Activated CD4-positive, alpha-beta memory T cell treated with anti-CD3 and anti-CD28 coated beads for 36 hours (primary cell): ENCODE results near the gene SNX1. TPM values are rescaled to one million over a fixed set of nuclear protein-coding genes. Genes with fewer than 3 reads are reported as not detected.
"Not testable (repeated sequence)": the region's sequence is repeated elsewhere in the genome, so short reads cannot be mapped to it uniquely, and the experiment has no call there.

Source experiments
- CTCF ChIA-PET: fragments of 350-600 bp; sonication (Branson Sonifier 250); formaldehyde crosslinking; loops from one replicate; lab custom pipeline; 2021; ENCODE audit warnings: antibody characterized with exemption, inconsistent platforms; lab: Charles Lee
- POLR2A ChIA-PET: fragments of 350-600 bp; sonication (Branson Sonifier 250); formaldehyde crosslinking; loops from one replicate; lab custom pipeline; 2021; ENCODE audit warnings: antibody characterized with exemption; lab: Charles Lee
- DNase-seq: peaks from one replicate; pipeline ENCODE4 v3.0.0-alpha.2; 2020
- H3K27ac Mint-ChIP-seq: one replicate; pipeline ENCODE4 v1.8.0; 2021; ENCODE audit warnings: mixed read lengths
- H3K27me3 Mint-ChIP-seq: one replicate; pipeline ENCODE4 v1.8.0; 2021; ENCODE audit warnings: mixed read lengths
- H3K36me3 Mint-ChIP-seq: one replicate; pipeline ENCODE4 v1.8.0; 2021; ENCODE audit warnings: mixed read lengths
- H3K4me1 Mint-ChIP-seq: one replicate; pipeline ENCODE4 v1.8.0; 2021; ENCODE audit warnings: low read depth, mixed read lengths
- H3K4me3 Mint-ChIP-seq: one replicate; pipeline ENCODE4 v1.8.0; 2021; ENCODE audit warnings: mild to moderate bottlenecking, mixed read lengths
- H3K9me3 Mint-ChIP-seq: one replicate; pipeline ENCODE4 v1.8.0; 2021; ENCODE audit warnings: mixed read lengths
- intact Hi-C: fragments of 100-400 bp; cut with micrococcal nuclease; formaldehyde crosslinking; loops from one replicate; pipeline ENCODE4 v1.15.1; 2023
- total RNA-seq, 2 experiments: library from RNA; stranded (reverse); gene quantifications; one replicate each; pipeline ENCODE4 v1.2.3, GENCODE V29; 2021

The SNX1 gene, protein sequence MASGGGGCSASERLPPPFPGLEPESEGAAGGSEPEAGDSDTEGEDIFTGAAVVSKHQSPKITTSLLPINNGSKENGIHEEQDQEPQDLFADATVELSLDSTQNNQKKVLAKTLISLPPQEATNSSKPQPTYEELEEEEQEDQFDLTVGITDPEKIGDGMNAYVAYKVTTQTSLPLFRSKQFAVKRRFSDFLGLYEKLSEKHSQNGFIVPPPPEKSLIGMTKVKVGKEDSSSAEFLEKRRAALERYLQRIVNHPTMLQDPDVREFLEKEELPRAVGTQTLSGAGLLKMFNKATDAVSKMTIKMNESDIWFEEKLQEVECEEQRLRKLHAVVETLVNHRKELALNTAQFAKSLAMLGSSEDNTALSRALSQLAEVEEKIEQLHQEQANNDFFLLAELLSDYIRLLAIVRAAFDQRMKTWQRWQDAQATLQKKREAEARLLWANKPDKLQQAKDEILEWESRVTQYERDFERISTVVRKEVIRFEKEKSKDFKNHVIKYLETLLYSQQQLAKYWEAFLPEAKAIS
- 100 to 1,000 TPM in 1 of 2 experiments, 10 to 100 TPM in 1; 99.3 to 102 TPM for total RNA-seq

GRCh38 chr15:64095795-64096667 is at the start of gene SNX1:
Gene SNX1, plus strand, starts transcription at chr15:64095982. Its CDS starts 32 bp downstream, at chr15:64096014.
- no peaks in the 10 kb centered on the region for H3K9me3 Mint-ChIP-seq
- peak within 1 kb of the TSS; percentile 97 for H3K27ac Mint-ChIP-seq
- H3K36me3 Mint-ChIP-seq = peaks cover 7% of the 10 kb centered on the region
- peak within 1 kb of the TSS; percentile 99 for H3K4me3 Mint-ChIP-seq
- DNase-seq = peak; percentile 99
- H3K4me1 Mint-ChIP-seq = peaks cover 60% of the 10 kb centered on the region
- intact Hi-C loops = loop anchor here (1.0 to 10.0 kb wide), 9 partner anchors 67 to 911 kb away; partner anchors contain the start of genes PCLAF, PPIB, RAB8B and TRIP4
- H3K27me3 Mint-ChIP-seq = no peaks in the 10 kb centered on the region
- ChIA-PET POLR2A (interaction anchor here (0.5 to 1.3 kb wide), 2 partner anchors 16 to 67 kb away, joined by 3 read pairs; no protein-coding TSS in a partner anchor), CTCF (interaction anchor here (0.5 to 1.4 kb wide), 3 partner anchors 10 to 68 kb away, joined by 3 to 7 read pairs (median 3); no protein-coding TSS in a partner anchor)

DNA sequence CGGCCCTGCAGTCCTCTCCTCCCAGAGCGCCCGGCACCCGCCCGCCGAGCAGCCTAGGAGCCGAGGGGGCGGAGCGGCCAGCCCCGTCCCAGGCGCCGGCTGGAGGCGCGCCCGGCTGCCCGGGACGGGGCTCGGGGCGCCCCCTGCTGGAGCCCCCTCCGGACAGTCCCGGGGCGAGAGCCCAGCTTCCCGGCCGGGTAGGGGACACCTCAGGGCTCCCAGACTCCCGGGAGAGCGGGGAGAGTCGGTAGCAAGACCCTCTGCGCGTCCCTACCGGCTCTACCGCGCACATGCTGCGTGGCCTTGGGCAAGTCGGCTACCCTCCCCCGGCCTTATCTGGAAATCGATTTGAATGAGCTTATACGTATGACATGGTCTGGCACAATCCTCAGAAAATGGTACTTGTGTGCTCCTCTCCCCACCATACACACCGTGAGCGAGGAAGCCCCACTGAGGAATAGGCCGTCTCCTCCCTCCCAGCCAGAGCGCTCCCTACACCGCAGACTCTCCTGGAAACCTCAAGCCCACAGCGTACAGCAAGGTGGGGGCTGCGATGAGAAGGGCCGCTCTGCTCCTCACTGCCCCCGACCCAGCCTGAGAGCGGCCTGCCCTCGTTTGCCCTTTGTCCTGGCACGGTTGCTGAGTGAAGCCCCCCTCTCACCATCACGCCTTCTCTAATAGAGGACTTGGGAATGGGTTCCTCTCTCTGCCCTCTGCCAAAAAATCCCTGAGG is 49.2 kb upstream of the SNX1 start, which contains the start of gene DAPK2:
Gene DAPK2 (minus strand): TSS at position 65 of the 733 bp plus-strand sequence. CDS start 6,224 bp downstream, outside the sequence.
- DNase-seq = peak; percentile 75
- intact Hi-C loops = loop anchor here (1.0 to 10.0 kb wide), 6 partner anchors 37 to 294 kb away; partner anchors contain the start of gene HERC1
- no peak within 1 kb of the TSS for H3K27ac Mint-ChIP-seq
- H3K9me3 Mint-ChIP-seq = no peaks in the 10 kb centered on the region
- H3K36me3 Mint-ChIP-seq = no peaks in the 10 kb centered on the region
- H3K4me3 Mint-ChIP-seq = peak within 1 kb of the TSS; percentile 53
- H3K4me1 Mint-ChIP-seq = peaks cover 4% of the 10 kb centered on the region
- H3K27me3 Mint-ChIP-seq = peaks cover 17% of the 10 kb centered on the region
- ChIA-PET POLR2A (interaction anchor here (1.3 to 1.9 kb wide), 3 partner anchors 37 to 101 kb away, joined by 4 to 6 read pairs (median 5); no protein-coding TSS in a partner anchor), CTCF (interaction anchor here (0.6 to 10.7 kb wide), 69 partner anchors 9 to 604 kb away, joined by 3 to 160 read pairs (median 4); no protein-coding TSS in a partner anchor)

DNA sequence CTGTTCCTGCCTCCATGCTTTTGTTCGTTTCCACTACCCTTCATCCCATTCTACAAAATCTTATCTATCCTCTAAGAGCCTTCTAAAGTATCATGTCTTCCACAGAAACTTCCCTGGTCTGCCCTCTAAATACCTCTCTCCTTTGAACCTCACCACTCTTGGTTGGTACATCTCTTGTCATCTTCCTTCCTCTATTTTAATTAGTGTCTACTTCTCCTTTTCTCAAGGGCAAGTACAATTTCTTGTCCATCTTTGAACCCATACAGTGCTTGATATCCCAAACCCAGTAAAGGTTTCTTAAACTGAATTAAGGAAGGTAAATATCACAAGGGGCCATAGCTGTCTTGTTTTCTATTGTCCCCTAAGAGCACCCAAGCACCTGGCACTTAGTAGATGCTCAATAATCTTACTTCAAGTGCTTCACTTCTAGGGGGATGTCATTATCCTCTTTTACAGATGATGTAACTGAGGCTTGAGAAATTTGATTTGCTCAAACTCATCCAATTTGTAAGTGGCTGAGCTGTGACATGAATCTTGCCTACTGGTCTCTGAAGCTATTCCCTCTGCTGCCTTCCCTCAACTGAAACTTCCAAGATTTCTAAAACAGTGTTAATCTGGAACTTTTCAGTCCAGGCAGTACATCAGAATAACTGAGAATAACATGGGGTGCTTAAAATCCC is 46.9 kb upstream of the SNX1 start:
- H3K9me3 Mint-ChIP-seq = no peaks in the 10 kb centered on the region
- ChIA-PET CTCF (interaction anchor here (0.5 to 10.7 kb wide), 7 partner anchors 10 to 379 kb away, joined by 3 to 160 read pairs (median 4); no protein-coding TSS in a partner anchor), POLR2A (no interaction called here)
- DNase-seq = no peak
- H3K27me3 Mint-ChIP-seq = peaks cover 17% of the 10 kb centered on the region
- intact Hi-C loops = loop anchor here (5.0 to 10.0 kb wide), 5 partner anchors 62 to 297 kb away; partner anchors contain the start of gene HERC1
- peaks cover 4% of the 10 kb centered on the region for H3K4me1 Mint-ChIP-seq
- H3K27ac Mint-ChIP-seq = no peak overlapping the region
- H3K4me3 Mint-ChIP-seq = no peak overlapping the region
- no peaks in the 10 kb centered on the region for H3K36me3 Mint-ChIP-seq

DNA sequence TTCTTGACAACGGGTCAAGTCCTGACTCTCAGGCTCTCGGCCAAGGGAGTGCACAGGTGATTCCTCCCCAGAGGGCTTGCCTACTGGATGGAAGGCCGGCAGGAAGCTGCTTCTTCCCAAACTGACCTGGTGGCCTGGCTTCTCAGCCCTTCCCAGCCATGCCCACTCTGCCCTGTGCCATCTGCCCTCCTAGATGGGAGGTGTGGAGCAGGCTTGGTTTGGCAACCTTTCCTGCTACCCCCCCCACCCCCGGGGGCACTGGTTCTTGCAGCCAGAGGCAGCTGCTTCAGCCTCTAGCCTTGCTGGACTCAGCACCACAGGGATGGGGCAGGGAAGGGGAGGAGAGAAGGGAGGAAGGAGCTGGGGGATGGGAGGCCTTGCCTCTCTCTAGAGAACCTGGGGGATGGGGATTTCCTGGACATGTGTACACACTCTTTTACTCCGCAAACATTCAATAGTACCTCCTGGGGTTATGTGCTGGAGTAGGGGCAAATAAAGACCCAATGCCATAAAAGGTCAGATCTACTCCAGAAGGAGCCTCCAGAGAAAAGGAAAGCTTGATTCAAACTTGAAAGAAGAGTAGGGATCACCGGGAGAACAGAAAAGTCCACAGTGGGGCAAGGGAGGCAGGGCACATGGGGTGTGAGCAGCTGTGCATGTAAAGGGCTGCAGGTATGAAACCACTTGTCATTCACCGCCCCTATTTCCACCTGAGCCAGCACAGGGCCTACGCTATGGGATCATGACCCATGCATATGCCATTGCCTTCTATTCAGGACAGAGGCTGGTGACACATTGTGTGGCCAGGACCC is 45.3 kb upstream of the SNX1 start:
- POLR2A ChIA-PET = no interaction called here
- no peaks in the 10 kb centered on the region for H3K9me3 Mint-ChIP-seq
- no peak for DNase-seq
- H3K27me3 Mint-ChIP-seq = peaks cover 14% of the 10 kb centered on the region
- no peak overlapping the region for H3K4me3 Mint-ChIP-seq
- no peak overlapping the region for H3K27ac Mint-ChIP-seq
- intact Hi-C loops = no loop called here
- no peaks in the 10 kb centered on the region for H3K36me3 Mint-ChIP-seq
- peaks cover 4% of the 10 kb centered on the region for H3K4me1 Mint-ChIP-seq
- CTCF ChIA-PET = interaction anchor here (0.6 to 2.9 kb wide), 2 partner anchors 154 to 298 kb away, joined by 3 to 17 read pairs; no protein-coding TSS in a partner anchor

DNA sequence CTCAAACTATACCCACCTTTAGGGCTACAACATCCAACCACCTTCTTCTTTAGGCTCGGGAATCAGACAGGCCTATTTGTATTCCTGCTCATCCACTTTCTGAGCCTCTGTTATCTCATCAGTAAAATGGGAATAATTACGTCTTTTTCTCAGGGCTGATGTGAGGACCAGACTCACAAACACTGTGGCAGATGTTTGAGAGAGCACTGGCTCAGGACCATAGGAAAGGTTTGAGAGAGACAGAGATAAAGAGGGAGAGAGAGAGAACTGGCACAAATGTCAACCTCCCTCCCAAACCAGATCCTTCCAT is 44.7 kb upstream of the SNX1 start:
- DNase-seq = no peak
- no peaks in the 10 kb centered on the region for H3K36me3 Mint-ChIP-seq
- intact Hi-C loops = no loop called here
- POLR2A ChIA-PET = no interaction called here
- H3K9me3 Mint-ChIP-seq = no peaks in the 10 kb centered on the region
- H3K27me3 Mint-ChIP-seq = peaks cover 14% of the 10 kb centered on the region
- CTCF ChIA-PET = interaction anchor here (0.6 kb wide), 1 partner anchor 155 kb away, joined by 3 read pairs; no protein-coding TSS in a partner anchor
- H3K27ac Mint-ChIP-seq = no peak overlapping the region
- H3K4me1 Mint-ChIP-seq = peaks cover 4% of the 10 kb centered on the region
- no peak overlapping the region for H3K4me3 Mint-ChIP-seq

GRCh38 chr15:64051407-64052259 is 44.1 kb upstream of the SNX1 start:
- Mint-ChIP-seq H3K27me3 (peaks cover 12% of the 10 kb centered on the region), H3K36me3 (no peaks in the 10 kb centered on the region), H3K9me3 (no peaks in the 10 kb centered on the region), H3K4me3 (no peak overlapping the region), H3K4me1 (peaks cover 3% of the 10 kb centered on the region), H3K27ac (no peak overlapping the region)
- ChIA-PET CTCF (interaction anchor here (0.6 to 1.2 kb wide), 2 partner anchors 18 to 155 kb away, joined by 3 read pairs; no protein-coding TSS in a partner anchor), POLR2A (no interaction called here)
- DNase-seq = no peak
- intact Hi-C loops = no loop called here

DNA sequence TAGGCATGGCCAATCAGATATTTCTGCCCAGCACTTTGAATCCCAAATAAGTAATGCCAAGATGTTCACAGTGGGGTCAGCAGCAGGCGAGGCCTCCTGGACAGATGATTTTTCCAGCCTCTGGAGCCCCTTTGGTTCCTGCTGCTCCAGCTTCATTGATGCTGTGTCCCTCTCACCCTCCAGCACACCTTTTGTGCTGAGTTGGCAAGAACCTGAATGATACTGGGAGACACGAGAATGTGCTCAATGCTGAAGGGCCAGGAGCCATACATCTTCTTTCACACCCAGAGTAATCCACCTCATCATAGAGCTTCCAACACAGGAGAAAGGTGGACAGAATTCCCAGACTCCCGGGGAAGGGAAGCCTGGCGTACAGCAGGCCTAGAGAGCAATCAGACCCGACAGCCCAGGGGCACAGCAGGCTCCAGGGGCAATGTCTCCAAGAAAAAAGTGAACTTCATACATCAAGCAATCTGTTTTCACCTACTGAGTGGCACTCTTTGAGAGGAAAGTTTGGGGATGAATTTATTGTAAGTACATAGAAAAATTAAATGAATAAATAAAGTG is 42.8 kb upstream of the SNX1 start:
- no peak overlapping the region for H3K27ac Mint-ChIP-seq
- no peaks in the 10 kb centered on the region for H3K36me3 Mint-ChIP-seq
- no peak overlapping the region for H3K4me3 Mint-ChIP-seq
- no peaks in the 10 kb centered on the region for H3K4me1 Mint-ChIP-seq
- H3K27me3 Mint-ChIP-seq = peaks cover under 1% of the 10 kb centered on the region
- DNase-seq = no peak
- no peaks in the 10 kb centered on the region for H3K9me3 Mint-ChIP-seq
- intact Hi-C loops = no loop called here
- POLR2A ChIA-PET = no interaction called here
- CTCF ChIA-PET = interaction anchor here (0.8 to 1.2 kb wide), 2 partner anchors 14 to 17 kb away, joined by 3 to 4 read pairs; no protein-coding TSS in a partner anchor

DNA sequence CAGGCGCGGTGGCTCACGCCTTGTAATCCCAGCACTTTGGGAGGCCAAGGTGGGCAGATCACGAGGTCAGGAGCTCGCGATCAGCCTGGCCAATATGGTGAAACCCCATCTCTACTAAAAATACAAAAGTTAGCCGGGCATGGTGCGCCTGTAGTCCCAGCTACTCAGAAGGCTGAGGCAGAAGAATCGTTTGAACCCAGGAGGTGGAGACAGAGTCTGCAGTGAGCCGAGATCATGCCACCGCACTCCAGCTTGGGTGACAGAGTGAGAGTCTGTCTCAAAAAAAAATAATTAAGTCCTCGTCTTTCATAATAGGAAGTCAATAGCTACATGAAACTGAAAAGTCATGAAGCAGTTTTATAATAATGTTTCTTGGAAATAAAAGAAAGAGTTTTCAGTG is 42.1 kb upstream of the SNX1 start:
- H3K36me3 Mint-ChIP-seq, H3K27me3 Mint-ChIP-seq, H3K9me3 Mint-ChIP-seq, CTCF ChIA-PET, DNase-seq, H3K4me3 Mint-ChIP-seq, POLR2A ChIA-PET, H3K27ac Mint-ChIP-seq, intact Hi-C loops, H3K4me1 Mint-ChIP-seq: not testable (repeated sequence)

- H3K4me3 Mint-ChIP-seq = no peak overlapping the region
- ChIA-PET POLR2A (no interaction called here), CTCF (no interaction called here)
- no peaks in the 10 kb centered on the region for H3K9me3 Mint-ChIP-seq
- no peaks in the 10 kb centered on the region for H3K27me3 Mint-ChIP-seq
- no peaks in the 10 kb centered on the region for H3K36me3 Mint-ChIP-seq
- intact Hi-C loops = no loop called here
- no peak overlapping the region for H3K27ac Mint-ChIP-seq
- no peak for DNase-seq
- no peaks in the 10 kb centered on the region for H3K4me1 Mint-ChIP-seq
Measured at GRCh38 chr15:64058279-64058678, 37.5 kb upstream of the SNX1 start.
